IPS DF 6.9 (cell line): ENCODE results near the gene GTF2IRD1.
"Not testable (repeated sequence)": the region's sequence is repeated elsewhere in the genome, so short reads cannot be mapped to it uniquely, and the experiment has no call there.

Experiments used
- DNase-seq: peaks from one replicate; pipeline ENCODE4 v3.0.0-alpha.2; 2013; ENCODE audit warnings: low read depth, low spot score
- H3K27ac ChIP-seq: one replicate; pipeline ENCODE4 v1.5.1; 2013; ENCODE audit warnings: low read length, control low read depth
- H3K27me3 ChIP-seq: 2 replicates; pipeline ENCODE4 v1.6.1; 2013; ENCODE audit warnings: mild to moderate bottlenecking, low read length; ENCODE audit not compliant: control insufficient read depth, insufficient read depth
- H3K36me3 ChIP-seq: 2 replicates; pipeline ENCODE4 v1.6.1; 2013; ENCODE audit warnings: low read length; ENCODE audit not compliant: control insufficient read depth, insufficient read depth
- H3K4me1 ChIP-seq: 2 replicates; pipeline ENCODE4 v1.6.1; 2013; ENCODE audit warnings: low read length; ENCODE audit not compliant: control insufficient read depth, insufficient read depth
- H3K4me3 ChIP-seq: 2 replicates; pipeline ENCODE4 v1.5.1; 2013; ENCODE audit warnings: mild to moderate bottlenecking, low read length
- H3K9me3 ChIP-seq: 2 replicates; pipeline ENCODE4 v1.6.1; 2013; ENCODE audit warnings: low read length, inconsistent platforms; ENCODE audit not compliant: control insufficient read depth, insufficient read depth
- WGBS: extraction: QIAGEN DNeasy Blood & Tissue Kit; methylation state at CpG from one replicate; pipeline ENCODE4 v1.1.7; 2013; ENCODE audit warnings: mixed read lengths, missing lambda C conversion rate; ENCODE audit not compliant: insufficient read length, insufficient coverage; 5-methylcytosine and 5-hydroxymethylcytosine counted together

The GTF2IRD1 gene, protein sequence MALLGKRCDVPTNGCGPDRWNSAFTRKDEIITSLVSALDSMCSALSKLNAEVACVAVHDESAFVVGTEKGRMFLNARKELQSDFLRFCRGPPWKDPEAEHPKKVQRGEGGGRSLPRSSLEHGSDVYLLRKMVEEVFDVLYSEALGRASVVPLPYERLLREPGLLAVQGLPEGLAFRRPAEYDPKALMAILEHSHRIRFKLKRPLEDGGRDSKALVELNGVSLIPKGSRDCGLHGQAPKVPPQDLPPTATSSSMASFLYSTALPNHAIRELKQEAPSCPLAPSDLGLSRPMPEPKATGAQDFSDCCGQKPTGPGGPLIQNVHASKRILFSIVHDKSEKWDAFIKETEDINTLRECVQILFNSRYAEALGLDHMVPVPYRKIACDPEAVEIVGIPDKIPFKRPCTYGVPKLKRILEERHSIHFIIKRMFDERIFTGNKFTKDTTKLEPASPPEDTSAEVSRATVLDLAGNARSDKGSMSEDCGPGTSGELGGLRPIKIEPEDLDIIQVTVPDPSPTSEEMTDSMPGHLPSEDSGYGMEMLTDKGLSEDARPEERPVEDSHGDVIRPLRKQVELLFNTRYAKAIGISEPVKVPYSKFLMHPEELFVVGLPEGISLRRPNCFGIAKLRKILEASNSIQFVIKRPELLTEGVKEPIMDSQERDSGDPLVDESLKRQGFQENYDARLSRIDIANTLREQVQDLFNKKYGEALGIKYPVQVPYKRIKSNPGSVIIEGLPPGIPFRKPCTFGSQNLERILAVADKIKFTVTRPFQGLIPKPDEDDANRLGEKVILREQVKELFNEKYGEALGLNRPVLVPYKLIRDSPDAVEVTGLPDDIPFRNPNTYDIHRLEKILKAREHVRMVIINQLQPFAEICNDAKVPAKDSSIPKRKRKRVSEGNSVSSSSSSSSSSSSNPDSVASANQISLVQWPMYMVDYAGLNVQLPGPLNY

DNA sequence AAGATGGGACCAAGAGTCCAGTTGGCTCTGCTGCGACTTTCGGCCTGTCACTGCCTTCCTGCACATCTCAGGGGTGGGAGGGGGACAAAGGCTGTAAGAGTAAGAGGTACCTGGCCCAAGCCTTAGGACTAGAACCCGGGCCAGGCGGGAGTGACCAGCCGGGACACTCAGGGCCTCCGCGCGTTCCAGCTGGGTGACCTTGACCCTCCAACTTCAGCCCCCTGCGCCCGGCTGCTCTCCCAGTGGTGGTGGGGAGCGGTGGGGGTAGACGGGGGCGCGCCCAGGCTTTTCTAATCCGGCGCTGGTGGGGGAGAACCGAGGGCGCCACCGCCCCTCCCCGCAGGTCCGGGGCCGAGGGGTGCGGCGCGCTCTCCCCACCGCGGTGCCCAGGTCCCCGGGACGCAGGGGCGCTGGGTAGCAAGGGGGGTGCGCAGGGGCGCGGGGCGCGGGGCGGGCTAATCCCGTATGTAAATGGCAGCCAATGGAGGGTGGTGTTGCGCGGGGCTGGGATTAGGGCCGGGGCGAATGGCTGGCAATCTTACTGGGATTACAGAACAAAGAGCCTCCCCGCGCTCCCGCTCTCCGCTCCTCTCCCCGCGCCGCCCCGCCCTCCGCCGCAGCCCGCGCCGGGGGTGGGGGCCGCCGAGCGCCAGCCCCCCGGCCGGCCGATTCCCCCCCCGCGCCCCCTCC lies at the start of gene GTF2IRD1:
TSS of gene GTF2IRD1 (plus strand) at position 585 of the 690 bp plus-strand sequence. CDS start 54,175 bp downstream, outside the sequence.
- H3K27ac ChIP-seq, result no peak within 1 kb of the TSS
- no peaks in the 10 kb centered on the region for H3K27me3 ChIP-seq
- no peaks in the 10 kb centered on the region for H3K36me3 ChIP-seq
- peak within 1 kb of the TSS; percentile 71 for H3K4me3 ChIP-seq
- no peaks in the 10 kb centered on the region for H3K9me3 ChIP-seq
- no peak for DNase-seq
- WGBS, result no CpG with 5 or more reads among the region's 62 CpGs
- H3K4me1 ChIP-seq, result peaks cover 2% of the 10 kb centered on the region; the same call in 1 of the 2 replicates

GRCh38 chr7:74404388-74404700 lies 49.4 kb upstream of the GTF2IRD1 start:
- Histone ChIP-seq H3K36me3 (0 out of 2 replicates have a peak, but pooled peaks cover 2% of the 10 kb centered on the region), H3K9me3 (no peaks in the 10 kb centered on the region), H3K4me3 (no peak overlapping the region), H3K4me1 (no peaks in the 10 kb centered on the region), H3K27ac (no peak overlapping the region), H3K27me3 (no peaks in the 10 kb centered on the region)
- DNase-seq, result no peak
- WGBS, result no CpG with 5 or more reads among the region's 8 CpGs

- no CpG with 5 or more reads among the region's 15 CpGs for WGBS
- no peak overlapping the region for H3K27ac ChIP-seq
- DNase-seq, result no peak
- H3K9me3 ChIP-seq, result no peaks in the 10 kb centered on the region
- no peaks in the 10 kb centered on the region for H3K27me3 ChIP-seq
- 0 out of 2 replicates have a peak, but pooled peaks cover 2% of the 10 kb centered on the region for H3K36me3 ChIP-seq
- no peak overlapping the region for H3K4me3 ChIP-seq
- no peaks in the 10 kb centered on the region for H3K4me1 ChIP-seq
These were observed 49.0 kb upstream of the GTF2IRD1 start for GRCh38 chr7:74404741-74405140.

- DNase-seq, result peak; percentile 52
- no CpG with 5 or more reads among the region's 31 CpGs for WGBS
- Histone ChIP-seq H3K4me1 (no peaks in the 10 kb centered on the region), H3K27me3 (no peaks in the 10 kb centered on the region), H3K4me3 (no peak overlapping the region), H3K27ac (no peak overlapping the region), H3K36me3 (0 out of 2 replicates have a peak, but pooled peaks cover under 1% of the 10 kb centered on the region), H3K9me3 (no peaks in the 10 kb centered on the region)
These were observed 48.4 kb upstream of the GTF2IRD1 start for GRCh38 chr7:74405191-74405898.

GRCh38 chr7:74405899-74406512 lies 47.7 kb upstream of the GTF2IRD1 start:
- H3K27ac ChIP-seq, result no peak overlapping the region
- DNase-seq, result no peak
- no peaks in the 10 kb centered on the region for H3K27me3 ChIP-seq
- no CpG with 5 or more reads among the region's 20 CpGs for WGBS
- no peaks in the 10 kb centered on the region for H3K4me1 ChIP-seq
- no peaks in the 10 kb centered on the region for H3K9me3 ChIP-seq
- H3K36me3 ChIP-seq, result no peaks in the 10 kb centered on the region
- no peak overlapping the region for H3K4me3 ChIP-seq

GRCh38 chr7:74407958-74408357 lies 45.7 kb upstream of the GTF2IRD1 start:
- H3K27ac ChIP-seq, result no peak overlapping the region
- no peaks in the 10 kb centered on the region for H3K36me3 ChIP-seq
- H3K4me3 ChIP-seq, result no peak overlapping the region
- no peak for DNase-seq
- H3K9me3 ChIP-seq, result no peaks in the 10 kb centered on the region
- no CpG with 5 or more reads among the region's 4 CpGs for WGBS
- no peaks in the 10 kb centered on the region for H3K4me1 ChIP-seq
- no peaks in the 10 kb centered on the region for H3K27me3 ChIP-seq

DNA sequence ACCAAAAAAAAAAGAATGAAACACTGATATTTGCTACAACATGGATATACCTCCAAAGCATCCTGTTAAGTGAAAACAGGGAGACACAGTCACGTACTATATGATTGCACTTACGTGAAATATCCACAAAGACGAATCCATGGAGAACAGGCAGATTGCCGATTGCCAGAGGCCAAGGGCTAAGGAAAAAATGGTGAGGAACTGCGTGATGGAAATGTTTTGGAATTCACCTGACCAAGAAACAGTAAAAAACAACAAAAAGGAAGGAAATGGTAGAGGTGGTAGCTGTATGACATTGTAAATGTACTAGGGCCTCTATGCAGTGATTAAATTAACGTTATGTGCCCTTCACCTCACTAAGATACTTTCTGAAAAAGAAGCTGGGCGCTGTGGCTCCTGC lies 44.1 kb upstream of the GTF2IRD1 start:
- Histone ChIP-seq H3K4me3 (no peak overlapping the region), H3K36me3 (no peaks in the 10 kb centered on the region), H3K4me1 (no peaks in the 10 kb centered on the region), H3K27me3 (no peaks in the 10 kb centered on the region), H3K27ac (no peak overlapping the region), H3K9me3 (no peaks in the 10 kb centered on the region)
- DNase-seq, result no peak
- no CpG with 5 or more reads among the region's 7 CpGs for WGBS

DNA sequence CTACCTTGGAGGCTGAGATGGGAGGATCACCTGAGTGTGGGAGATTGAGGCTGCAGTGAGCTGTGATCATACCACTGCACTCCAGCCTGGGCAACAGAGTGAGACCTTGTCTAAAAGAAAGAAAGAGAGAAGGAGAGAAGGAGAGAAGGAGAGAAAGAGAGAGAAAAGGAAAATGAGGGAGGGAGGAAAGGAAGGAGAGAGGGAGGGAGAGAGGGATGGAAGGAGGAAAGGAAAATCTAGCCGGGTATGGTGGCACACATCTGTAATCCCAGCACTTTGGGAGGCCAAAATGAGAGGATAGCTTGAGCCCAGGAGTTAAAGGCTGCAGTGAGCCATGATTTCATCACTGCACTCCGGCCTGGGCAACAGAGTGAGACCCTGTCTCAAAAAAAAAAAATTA lies 42.9 kb upstream of the GTF2IRD1 start:
- no peaks in the 10 kb centered on the region for H3K4me1 ChIP-seq
- no peak for DNase-seq
- no peak overlapping the region for H3K4me3 ChIP-seq
- no peaks in the 10 kb centered on the region for H3K9me3 ChIP-seq
- H3K36me3 ChIP-seq, result no peaks in the 10 kb centered on the region
- no CpG with 5 or more reads among the region's 2 CpGs for WGBS
- no peaks in the 10 kb centered on the region for H3K27me3 ChIP-seq
- no peak overlapping the region for H3K27ac ChIP-seq

- H3K27ac ChIP-seq, H3K27me3 ChIP-seq, DNase-seq, H3K9me3 ChIP-seq, H3K4me3 ChIP-seq, H3K36me3 ChIP-seq, H3K4me1 ChIP-seq: not testable (repeated sequence)
- no CpG with 5 or more reads among the region's 5 CpGs for WGBS
These were observed 42.1 kb upstream of the GTF2IRD1 start for GRCh38 chr7:74411571-74411970.
